Body of pancreas (tissue), 4 donors: ENCODE results near the gene AHCTF1.
"Not testable (repeated sequence)": the region's sequence is repeated elsewhere in the genome, so short reads cannot be mapped to it uniquely, and the experiment has no call there.

Experiments
- POLR2A ChIP-seq, 3 donors: fragments of 450-650 bp; IDR thresholded peaks; one replicate each; pipeline ENCODE4 v1.6.1; 2016; ENCODE audit warnings: antibody characterized with exemption in 3 of 3, mild to moderate bottlenecking in 2 of 3
- TF ChIP-seq, protein P1 (sequence below), 7 experiments: fragments of 450-650 bp in 4 of 7; fragments of 200-600 bp in 3 of 7; sonication (generic) in 3 of 7; IDR thresholded peaks; one replicate each; pipeline ENCODE4 v1.5.1; 2016 to 2019; ENCODE audit warnings: antibody characterized with exemption in 7 of 7

DNA sequence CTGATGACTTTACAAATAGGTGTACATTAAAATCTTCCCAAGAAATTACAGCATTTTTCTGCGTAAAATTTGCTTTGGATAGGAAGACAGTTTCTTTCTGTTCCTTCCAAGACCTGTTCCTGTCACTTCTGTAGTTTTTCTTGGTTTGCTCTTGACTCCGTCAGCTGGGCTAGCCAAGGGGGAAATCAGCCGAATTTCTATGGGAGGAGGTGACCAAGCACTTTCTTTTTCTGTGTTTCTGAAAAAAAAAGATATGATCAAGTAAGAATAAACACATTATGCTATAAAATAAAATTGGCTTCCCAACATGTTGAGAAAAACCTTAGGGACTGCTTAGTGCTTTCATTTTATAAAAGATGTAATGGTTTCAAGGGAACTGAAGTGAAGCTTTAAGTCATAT lies 91.0 kb downstream of the AHCTF1 start:
- TF ChIP-seq, protein P1, sequence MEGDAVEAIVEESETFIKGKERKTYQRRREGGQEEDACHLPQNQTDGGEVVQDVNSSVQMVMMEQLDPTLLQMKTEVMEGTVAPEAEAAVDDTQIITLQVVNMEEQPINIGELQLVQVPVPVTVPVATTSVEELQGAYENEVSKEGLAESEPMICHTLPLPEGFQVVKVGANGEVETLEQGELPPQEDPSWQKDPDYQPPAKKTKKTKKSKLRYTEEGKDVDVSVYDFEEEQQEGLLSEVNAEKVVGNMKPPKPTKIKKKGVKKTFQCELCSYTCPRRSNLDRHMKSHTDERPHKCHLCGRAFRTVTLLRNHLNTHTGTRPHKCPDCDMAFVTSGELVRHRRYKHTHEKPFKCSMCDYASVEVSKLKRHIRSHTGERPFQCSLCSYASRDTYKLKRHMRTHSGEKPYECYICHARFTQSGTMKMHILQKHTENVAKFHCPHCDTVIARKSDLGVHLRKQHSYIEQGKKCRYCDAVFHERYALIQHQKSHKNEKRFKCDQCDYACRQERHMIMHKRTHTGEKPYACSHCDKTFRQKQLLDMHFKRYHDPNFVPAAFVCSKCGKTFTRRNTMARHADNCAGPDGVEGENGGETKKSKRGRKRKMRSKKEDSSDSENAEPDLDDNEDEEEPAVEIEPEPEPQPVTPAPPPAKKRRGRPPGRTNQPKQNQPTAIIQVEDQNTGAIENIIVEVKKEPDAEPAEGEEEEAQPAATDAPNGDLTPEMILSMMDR (IDR thresholded peaks at IDR 0.05), result not testable (repeated sequence)
- TF ChIP-seq POLR2A (IDR thresholded peaks at IDR 0.05), result not testable (repeated sequence)
